ENCODE results near the gene GRAMD1B.
A peak's percentile ranks its signal among the peaks of the same experiment; 100 is the strongest.
"Not testable (repeated sequence)": the region's sequence is repeated elsewhere in the genome, so short reads cannot be mapped to it uniquely, and the experiment has no call there.

Gene GRAMD1B

GRCh38 chr11:123640029-123640428, 210.0 kb downstream of the GRAMD1B start:
- DNase-seq (ENCODE audit: low spot score) = no peak
- Mint-ChIP-seq H3K36me3 (ENCODE audit: low read depth) (no peaks in the 10 kb centered on the region), H3K9me3 (no peaks in the 10 kb centered on the region), H3K27ac (no peak overlapping the region), H3K4me1 (ENCODE audit: low read depth) (peaks cover 2% of the 10 kb centered on the region), H3K27me3 (ENCODE audit: low read depth) (peaks cover 7% of the 10 kb centered on the region), H3K4me3 (no peak overlapping the region)

DNA sequence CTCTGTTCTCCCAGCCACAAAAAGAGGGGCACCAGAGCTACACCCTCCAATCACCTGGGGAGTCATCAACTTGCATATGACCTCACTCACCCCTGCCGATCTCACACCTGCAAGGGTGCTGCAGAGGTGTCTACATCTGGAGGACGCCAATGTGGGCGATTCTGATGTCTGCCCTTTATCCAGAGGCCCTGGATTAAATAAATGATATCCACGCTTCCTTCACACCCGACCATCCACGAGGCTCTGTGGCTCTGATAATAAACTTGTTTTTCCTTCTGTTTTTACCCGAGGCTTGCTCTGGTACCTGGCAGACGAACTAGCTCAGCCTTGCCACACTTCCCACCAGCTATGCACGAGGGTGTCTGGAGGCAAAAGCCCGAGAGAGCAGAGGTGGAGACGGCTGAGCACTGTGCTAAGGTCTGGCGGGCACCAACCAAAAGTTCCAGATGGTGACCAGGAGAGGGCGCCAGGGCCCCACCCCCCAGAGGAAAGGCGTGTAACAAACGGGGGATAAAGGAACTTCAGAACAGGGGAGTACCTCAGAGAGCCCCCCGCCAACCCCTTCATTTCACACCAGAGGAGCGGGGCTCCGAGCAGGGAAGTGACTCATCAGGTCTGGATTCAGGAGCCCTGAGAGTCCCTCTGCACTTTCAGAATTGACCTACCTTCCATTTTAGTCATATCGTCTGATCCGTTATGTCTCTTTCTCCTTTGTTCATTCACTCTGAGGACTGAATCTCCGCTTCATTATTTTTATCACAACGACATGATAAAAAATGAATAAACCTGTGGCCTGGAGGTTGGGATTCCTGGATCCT, 210.8 kb downstream of the GRAMD1B start:
- Mint-ChIP-seq H3K27me3 (ENCODE audit: low read depth) (peaks cover 6% of the 10 kb centered on the region), H3K4me3 (no peak overlapping the region), H3K9me3 (no peaks in the 10 kb centered on the region), H3K4me1 (ENCODE audit: low read depth) (peaks cover 2% of the 10 kb centered on the region), H3K36me3 (ENCODE audit: low read depth) (no peaks in the 10 kb centered on the region), H3K27ac (no peak overlapping the region)
- DNase-seq (ENCODE audit: low spot score) = peak; percentile 28

DNA sequence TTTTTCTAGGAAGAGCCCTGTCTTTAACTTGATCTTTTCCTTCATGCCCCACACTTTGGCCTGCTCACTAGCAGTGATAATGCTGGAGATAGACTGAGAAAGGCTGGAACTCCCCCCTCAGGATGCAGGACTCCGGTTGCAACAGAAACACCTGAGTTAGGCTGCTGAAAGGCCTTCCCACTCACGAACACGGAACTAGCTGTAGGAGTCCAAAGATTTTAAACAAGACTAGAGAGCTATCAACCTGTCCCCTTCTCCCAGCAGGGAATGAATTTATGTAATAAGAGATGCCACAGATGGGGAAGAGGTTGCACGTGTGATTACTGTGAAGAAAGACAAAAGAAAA, 211.4 kb downstream of the GRAMD1B start:
- H3K4me1 Mint-ChIP-seq (ENCODE audit: low read depth) = peaks cover 2% of the 10 kb centered on the region
- DNase-seq (ENCODE audit: low spot score) = no peak
- H3K27ac Mint-ChIP-seq = no peak overlapping the region
- H3K27me3 Mint-ChIP-seq (ENCODE audit: low read depth) = peaks cover 11% of the 10 kb centered on the region
- H3K9me3 Mint-ChIP-seq = no peaks in the 10 kb centered on the region
- no peaks in the 10 kb centered on the region for H3K36me3 Mint-ChIP-seq (ENCODE audit: low read depth)
- no peak overlapping the region for H3K4me3 Mint-ChIP-seq

- Mint-ChIP-seq H3K27me3 (ENCODE audit: low read depth) (peaks cover 12% of the 10 kb centered on the region), H3K36me3 (ENCODE audit: low read depth) (no peaks in the 10 kb centered on the region), H3K9me3 (no peaks in the 10 kb centered on the region), H3K27ac (no peak overlapping the region), H3K4me1 (ENCODE audit: low read depth) (peaks cover 2% of the 10 kb centered on the region), H3K4me3 (no peak overlapping the region)
- no peak for DNase-seq (ENCODE audit: low spot score)
Observed at GRCh38 chr11:123642435-123642834, 212.4 kb downstream of the GRAMD1B start.

DNA sequence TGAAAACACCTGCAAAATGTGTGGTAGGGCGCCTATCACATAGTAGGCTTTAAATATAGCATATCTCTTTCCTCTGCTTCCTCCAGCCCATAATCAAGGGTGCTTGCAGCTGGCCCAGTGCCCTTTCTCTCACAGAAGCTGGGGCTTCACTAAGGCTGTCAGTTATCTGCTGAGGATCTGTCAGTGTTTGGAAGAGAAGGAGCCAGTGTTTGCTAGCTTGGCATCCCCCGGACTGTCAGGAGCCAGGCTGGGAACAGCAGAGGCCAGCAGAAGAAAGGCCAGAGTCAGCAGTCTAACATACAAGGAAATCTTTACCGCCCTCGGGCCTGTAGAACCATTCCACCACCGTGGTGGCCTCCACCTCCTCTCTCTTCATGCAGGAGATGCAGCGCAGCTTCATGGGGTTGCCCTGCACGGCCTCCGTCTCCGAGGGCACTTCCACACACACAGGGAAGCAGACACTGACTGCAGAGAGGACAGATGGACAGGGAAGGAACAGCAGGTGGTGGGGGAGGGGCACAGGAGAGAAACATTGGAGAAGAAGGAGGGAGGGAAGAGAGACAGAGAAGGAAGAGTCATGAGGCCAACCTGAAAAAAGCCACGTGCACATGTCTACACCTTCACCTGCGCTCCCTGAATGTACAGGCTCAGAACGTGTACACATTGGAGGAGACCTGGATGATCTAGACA, 215.4 kb downstream of the GRAMD1B start:
- no peaks in the 10 kb centered on the region for H3K36me3 Mint-ChIP-seq (ENCODE audit: low read depth)
- peaks cover 2% of the 10 kb centered on the region for H3K4me1 Mint-ChIP-seq (ENCODE audit: low read depth)
- no peak for DNase-seq (ENCODE audit: low spot score)
- no peak overlapping the region for H3K4me3 Mint-ChIP-seq
- H3K9me3 Mint-ChIP-seq = no peaks in the 10 kb centered on the region
- no peak overlapping the region for H3K27ac Mint-ChIP-seq
- peaks cover 15% of the 10 kb centered on the region for H3K27me3 Mint-ChIP-seq (ENCODE audit: low read depth)

- H3K4me1 Mint-ChIP-seq (ENCODE audit: low read depth) = no peaks in the 10 kb centered on the region
- no peak for DNase-seq (ENCODE audit: low spot score)
- no peak overlapping the region for H3K27ac Mint-ChIP-seq
- H3K27me3 Mint-ChIP-seq (ENCODE audit: low read depth) = peaks cover 50% of the 10 kb centered on the region
- no peak overlapping the region for H3K4me3 Mint-ChIP-seq
- H3K36me3 Mint-ChIP-seq (ENCODE audit: low read depth) = no peaks in the 10 kb centered on the region
- H3K9me3 Mint-ChIP-seq = no peaks in the 10 kb centered on the region
Observed at GRCh38 chr11:123650901-123651300, 220.8 kb downstream of the GRAMD1B start.

- Mint-ChIP-seq H3K4me3 (no peak overlapping the region), H3K9me3 (no peaks in the 10 kb centered on the region), H3K4me1 (ENCODE audit: low read depth) (no peaks in the 10 kb centered on the region), H3K36me3 (ENCODE audit: low read depth) (no peaks in the 10 kb centered on the region), H3K27ac (no peak overlapping the region), H3K27me3 (ENCODE audit: low read depth) (peaks cover 50% of the 10 kb centered on the region)
- DNase-seq (ENCODE audit: low spot score) = no peak
Observed at GRCh38 chr11:123652599-123652998, 222.5 kb downstream of the GRAMD1B start.

- H3K4me1 Mint-ChIP-seq (ENCODE audit: low read depth) = no peaks in the 10 kb centered on the region
- peaks cover 56% of the 10 kb centered on the region for H3K27me3 Mint-ChIP-seq (ENCODE audit: low read depth)
- no peak for DNase-seq (ENCODE audit: low spot score)
- no peaks in the 10 kb centered on the region for H3K36me3 Mint-ChIP-seq (ENCODE audit: low read depth)
- no peak overlapping the region for H3K27ac Mint-ChIP-seq
- peak overlapping the region; percentile 49 for H3K4me3 Mint-ChIP-seq
- H3K9me3 Mint-ChIP-seq = peaks cover under 1% of the 10 kb centered on the region
Observed at GRCh38 chr11:123653483-123653826, 223.4 kb downstream of the GRAMD1B start.

GRCh38 chr11:123653827-123654565, 223.9 kb downstream of the GRAMD1B start:
- H3K36me3 Mint-ChIP-seq (ENCODE audit: low read depth) = peaks cover 4% of the 10 kb centered on the region
- H3K9me3 Mint-ChIP-seq = peaks cover 6% of the 10 kb centered on the region
- peak; percentile 16 for DNase-seq (ENCODE audit: low spot score)
- peak overlapping the region; percentile 49 for H3K4me3 Mint-ChIP-seq
- no peak overlapping the region for H3K27ac Mint-ChIP-seq
- H3K27me3 Mint-ChIP-seq (ENCODE audit: low read depth) = peaks cover 56% of the 10 kb centered on the region
- peaks cover 3% of the 10 kb centered on the region for H3K4me1 Mint-ChIP-seq (ENCODE audit: low read depth)

DNA sequence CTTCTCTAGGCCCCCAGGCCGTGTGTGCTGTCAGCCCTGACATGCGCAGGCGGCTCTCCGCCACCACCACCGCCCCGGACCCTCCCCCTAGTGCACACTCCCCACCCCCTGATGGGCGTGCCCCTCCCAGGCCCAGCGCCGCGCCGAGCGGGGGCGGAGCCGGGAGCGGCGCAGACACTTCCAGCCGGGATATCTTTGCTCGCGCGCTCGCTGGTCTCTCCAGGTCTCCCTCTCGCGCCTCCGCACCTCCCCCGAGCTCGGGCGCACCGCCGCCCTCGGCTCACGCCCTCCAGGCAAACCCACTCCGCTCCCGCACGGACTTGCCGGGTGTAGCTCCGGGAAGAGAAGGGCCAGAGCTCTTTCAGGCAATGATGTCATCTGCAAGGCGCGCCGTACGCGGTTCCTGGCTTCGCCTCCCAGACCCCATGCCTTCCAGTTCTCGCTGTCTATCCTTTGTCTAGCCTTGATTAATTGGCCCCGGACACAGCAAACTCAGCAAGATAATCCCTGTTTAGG, 224.6 kb downstream of the GRAMD1B start, which contains the start of gene SCN3B:
Gene SCN3B, minus strand, starts transcription at position 59 of the 516 bp plus-strand sequence. CDS start 823 bp downstream, outside the sequence.
- Mint-ChIP-seq H3K27ac (no peak within 1 kb of the TSS), H3K9me3 (peaks cover 11% of the 10 kb centered on the region), H3K27me3 (ENCODE audit: low read depth) (peaks cover 56% of the 10 kb centered on the region), H3K36me3 (ENCODE audit: low read depth) (peaks cover 6% of the 10 kb centered on the region), H3K4me3 (peak within 1 kb of the TSS; percentile 69), H3K4me1 (ENCODE audit: low read depth) (peaks cover 9% of the 10 kb centered on the region)
- DNase-seq (ENCODE audit: low spot score) = no peak

- peaks cover 17% of the 10 kb centered on the region for H3K4me1 Mint-ChIP-seq (ENCODE audit: low read depth)
- no peak overlapping the region for H3K4me3 Mint-ChIP-seq
- peaks cover 27% of the 10 kb centered on the region for H3K27me3 Mint-ChIP-seq (ENCODE audit: low read depth)
- DNase-seq (ENCODE audit: low spot score) = no peak
- H3K9me3 Mint-ChIP-seq = peaks cover 37% of the 10 kb centered on the region
- peaks cover 8% of the 10 kb centered on the region for H3K36me3 Mint-ChIP-seq (ENCODE audit: low read depth)
- H3K27ac Mint-ChIP-seq = no peak overlapping the region
Observed at GRCh38 chr11:123659311-123659710, 229.2 kb downstream of the GRAMD1B start.

DNA sequence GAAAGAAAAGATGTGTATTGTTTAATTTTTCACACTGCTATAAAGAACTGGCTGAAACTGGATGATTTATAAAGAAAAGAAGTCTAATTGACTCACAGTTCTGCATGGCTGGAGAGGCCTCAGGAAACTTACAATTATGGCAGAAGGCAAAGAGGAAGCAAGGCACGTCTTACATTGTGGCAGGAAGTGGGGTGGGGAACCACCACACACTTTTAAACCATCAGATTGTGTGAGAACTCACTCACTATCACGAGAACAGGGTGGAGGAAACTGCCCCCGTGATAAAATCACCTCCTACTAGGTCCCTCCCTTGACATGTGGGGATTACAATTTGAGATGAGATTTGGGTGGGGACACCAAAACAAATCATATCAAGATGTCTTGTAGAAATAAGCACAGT, 229.9 kb downstream of the GRAMD1B start:
- H3K27ac Mint-ChIP-seq; H3K4me3 Mint-ChIP-seq; H3K36me3 Mint-ChIP-seq (ENCODE audit: low read depth): not testable (repeated sequence)
- DNase-seq (ENCODE audit: low spot score) = peak; percentile 10
- Mint-ChIP-seq H3K4me1 (ENCODE audit: low read depth) (peaks cover 17% of the 10 kb centered on the region), H3K27me3 (ENCODE audit: low read depth) (peaks cover 23% of the 10 kb centered on the region), H3K9me3 (peaks cover 37% of the 10 kb centered on the region)

GRCh38 chr11:123665306-123665705, 235.2 kb downstream of the GRAMD1B start:
- no peak overlapping the region for H3K4me3 Mint-ChIP-seq
- no peak for DNase-seq (ENCODE audit: low spot score)

GRCh38 chr11:123670081-123670480, 240.0 kb downstream of the GRAMD1B start:
- peaks cover 8% of the 10 kb centered on the region for H3K27me3 Mint-ChIP-seq (ENCODE audit: low read depth)
- H3K27ac Mint-ChIP-seq = no peak overlapping the region
- no peaks in the 10 kb centered on the region for H3K9me3 Mint-ChIP-seq
- H3K36me3 Mint-ChIP-seq (ENCODE audit: low read depth) = no peaks in the 10 kb centered on the region
- no peak for DNase-seq (ENCODE audit: low spot score)
- H3K4me3 Mint-ChIP-seq = no peak overlapping the region
- no peaks in the 10 kb centered on the region for H3K4me1 Mint-ChIP-seq (ENCODE audit: low read depth)

More at GRCh38 chr11:123665306-123665705, 235.2 kb downstream of the GRAMD1B start:
- peaks cover 8% of the 10 kb centered on the region for H3K27me3 Mint-ChIP-seq (ENCODE audit: low read depth)
- H3K36me3 Mint-ChIP-seq (ENCODE audit: low read depth) = peaks cover 2% of the 10 kb centered on the region
- H3K9me3 Mint-ChIP-seq = peaks cover 19% of the 10 kb centered on the region
- no peak overlapping the region for H3K27ac Mint-ChIP-seq
- H3K4me1 Mint-ChIP-seq (ENCODE audit: low read depth) = peaks cover 2% of the 10 kb centered on the region

All from T-helper 2 cell treated with Interferon-gamma antibody and Interleukin-4, amounts not matched to agents 5 μg/mL and 100 μg/mL, for 36 hours (primary cell).